Mucosa of descending colon (tissue), 3 donors: ENCODE results near the gene TBC1D22B. TPM values are rescaled to one million over a fixed set of nuclear protein-coding genes. Genes with fewer than 3 reads are reported as not detected.

ENCODE experiments used
- ATAC-seq: fragments of 200-7000 bp; cut with Tn5 transposase; one replicate; pipeline ENCODE4 v1.9.1; 2020; ENCODE audit warnings: mild to moderate bottlenecking, moderate library complexity
- DNase-seq, 3 donors: peaks; one replicate each; pipeline ENCODE4 v3.0.0-alpha.2; 2020
- H3K36me3 ChIP-seq: fragments of 200-600 bp; one replicate; pipeline ENCODE4 v1.8.0; 2021; ENCODE audit warnings: low read depth, mild to moderate bottlenecking
- H3K4me1 ChIP-seq: fragments of 200-600 bp; one replicate; pipeline ENCODE4 v1.8.0; 2021; ENCODE audit warnings: low read depth, mild to moderate bottlenecking
- H3K4me3 ChIP-seq: fragments of 200-600 bp; one replicate; pipeline ENCODE4 v1.8.0; 2021; ENCODE audit warnings: mild to moderate bottlenecking
- H3K9me3 ChIP-seq: fragments of 200-600 bp; one replicate; pipeline ENCODE4 v1.8.0; 2021; ENCODE audit warnings: mild to moderate bottlenecking
- intact Hi-C, 2 donors: fragments of 100-400 bp; cut with DNase I in 1 of 2; cut with micrococcal nuclease in 1 of 2; formaldehyde crosslinking; loops; one replicate each; pipeline versions ENCODE4 v1.11.0 to v1.11.1; 2022; cut with DNase I, micrococcal nuclease
- total RNA-seq, 3 donors: library from RNA; stranded (reverse); fragmentation: NEBNext Ultra II Directional in 2 of 3; extraction: Animal tissue kit (Norgen Biotek cat#: 25700) in 2 of 3; gene quantifications; one replicate each; pipeline versions ENCODE4 v1.2.1 to v1.2.4, GENCODE V29; 2021 to 2023
- TF ChIP-seq, protein P1 (sequence below): fragments of 200-600 bp; IDR thresholded peaks from one replicate; pipeline ENCODE4 v1.8.0; 2022; ENCODE audit warnings: antibody characterized with exemption, mild to moderate bottlenecking
- donor health status: DM: no; HTN: no; CAD: no; lungs with moderate emphysema.
- donor health status: DM: no; HTN: no; CAD: no.
- donor health status: DM: no; HTN: yes; CAD: no.

The TBC1D22B gene
- total RNA-seq, 3 donors from 2014 or later = 12.9 to 15.5 (median 14.8) TPM

DNA sequence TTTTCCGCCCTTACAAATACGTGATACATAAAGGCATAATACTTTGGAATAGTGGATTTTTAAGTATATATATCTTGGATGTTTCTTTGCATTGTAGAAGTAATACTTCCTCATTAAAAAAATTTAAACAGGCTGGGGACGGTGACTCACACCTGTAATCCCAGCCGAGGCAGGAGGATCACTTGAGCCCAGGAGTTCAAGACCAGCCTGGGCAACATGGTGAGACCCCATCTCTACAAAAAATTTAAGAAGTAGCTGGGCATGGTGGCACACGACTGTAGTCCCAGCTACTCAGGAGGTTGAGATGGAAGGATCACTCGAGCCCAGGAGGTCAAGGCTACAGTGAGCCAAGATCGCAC, 57.6 kb downstream of the TBC1D22B start:
- TF ChIP-seq, protein P1, sequence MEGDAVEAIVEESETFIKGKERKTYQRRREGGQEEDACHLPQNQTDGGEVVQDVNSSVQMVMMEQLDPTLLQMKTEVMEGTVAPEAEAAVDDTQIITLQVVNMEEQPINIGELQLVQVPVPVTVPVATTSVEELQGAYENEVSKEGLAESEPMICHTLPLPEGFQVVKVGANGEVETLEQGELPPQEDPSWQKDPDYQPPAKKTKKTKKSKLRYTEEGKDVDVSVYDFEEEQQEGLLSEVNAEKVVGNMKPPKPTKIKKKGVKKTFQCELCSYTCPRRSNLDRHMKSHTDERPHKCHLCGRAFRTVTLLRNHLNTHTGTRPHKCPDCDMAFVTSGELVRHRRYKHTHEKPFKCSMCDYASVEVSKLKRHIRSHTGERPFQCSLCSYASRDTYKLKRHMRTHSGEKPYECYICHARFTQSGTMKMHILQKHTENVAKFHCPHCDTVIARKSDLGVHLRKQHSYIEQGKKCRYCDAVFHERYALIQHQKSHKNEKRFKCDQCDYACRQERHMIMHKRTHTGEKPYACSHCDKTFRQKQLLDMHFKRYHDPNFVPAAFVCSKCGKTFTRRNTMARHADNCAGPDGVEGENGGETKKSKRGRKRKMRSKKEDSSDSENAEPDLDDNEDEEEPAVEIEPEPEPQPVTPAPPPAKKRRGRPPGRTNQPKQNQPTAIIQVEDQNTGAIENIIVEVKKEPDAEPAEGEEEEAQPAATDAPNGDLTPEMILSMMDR = no peak
- Histone ChIP-seq H3K9me3 (no peaks in the 10 kb centered on the region), H3K4me3 (no peak overlapping the region), H3K4me1 (no peaks in the 10 kb centered on the region), H3K36me3 (peaks cover 6% of the 10 kb centered on the region)
- intact Hi-C loops = no loop called here
- ATAC-seq (no peak), DNase-seq (no peak)

DNA sequence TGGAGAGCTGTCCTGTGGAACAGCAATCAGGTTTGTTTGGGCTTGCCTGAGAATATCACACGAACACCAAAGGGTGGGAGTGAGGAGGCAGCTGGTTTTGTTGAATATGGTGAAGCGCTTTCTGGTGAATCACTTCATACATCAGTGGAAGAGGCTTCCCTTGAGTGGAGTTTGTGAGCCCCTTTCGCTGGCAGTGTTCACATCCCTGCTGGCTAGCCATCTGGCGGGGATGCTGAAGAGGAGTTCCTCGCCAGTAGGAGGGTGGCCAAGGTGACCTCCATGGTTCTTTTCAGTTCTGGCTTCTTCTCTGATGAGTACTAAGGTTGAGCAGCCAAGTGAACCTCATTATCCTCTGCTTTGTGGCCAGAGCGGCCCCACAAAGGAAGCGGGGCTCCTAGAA, 58.5 kb downstream of the TBC1D22B start:
- no peaks in the 10 kb centered on the region for H3K9me3 ChIP-seq

DNA sequence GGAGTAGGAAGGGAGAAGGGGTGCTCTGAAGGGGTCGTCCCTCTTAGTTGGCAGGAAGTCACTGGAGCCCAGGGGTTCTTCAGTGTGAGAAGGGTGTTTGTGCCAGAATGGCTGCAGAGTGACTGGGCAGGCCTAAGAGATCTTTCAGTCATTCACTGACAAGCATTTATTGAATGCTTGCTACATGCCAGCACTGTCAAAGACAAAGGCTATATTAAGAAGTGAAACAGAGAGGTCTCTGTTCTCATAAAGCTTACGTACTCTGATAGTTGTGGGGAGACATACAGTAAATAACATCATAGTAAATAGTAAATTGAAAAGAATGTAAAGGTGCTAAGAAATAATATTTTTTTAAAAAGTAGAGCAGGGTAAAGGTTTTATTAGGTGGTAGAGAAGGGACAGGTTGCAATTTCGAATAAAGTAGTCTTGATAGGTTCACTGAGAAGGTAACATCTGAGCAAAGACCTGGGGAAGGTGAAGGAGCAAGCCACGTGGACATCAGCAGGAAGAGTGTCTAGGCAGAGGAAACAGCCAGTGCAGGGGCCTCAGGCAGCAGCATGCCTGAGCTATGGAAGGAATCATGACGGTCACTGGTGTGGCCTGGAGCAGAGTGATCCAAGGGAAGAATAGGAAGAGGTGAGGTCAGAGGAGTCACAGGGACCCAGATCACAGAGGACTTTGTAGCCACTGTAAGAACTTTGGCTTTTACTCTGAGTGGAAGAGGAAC, 59.9 kb downstream of the TBC1D22B start:
- peaks cover 6% of the 10 kb centered on the region for H3K36me3 ChIP-seq
- TF ChIP-seq, protein P1 = no peak

More for the DNA sequence above, 58.5 kb downstream of the TBC1D22B start:
- Histone ChIP-seq H3K4me3 (no peak overlapping the region), H3K4me1 (no peaks in the 10 kb centered on the region), H3K36me3 (peaks cover 6% of the 10 kb centered on the region)
- no peak for ATAC-seq
- no peak for DNase-seq
- intact Hi-C loops = no loop called here
- TF ChIP-seq, protein P1 = no peak

DNA sequence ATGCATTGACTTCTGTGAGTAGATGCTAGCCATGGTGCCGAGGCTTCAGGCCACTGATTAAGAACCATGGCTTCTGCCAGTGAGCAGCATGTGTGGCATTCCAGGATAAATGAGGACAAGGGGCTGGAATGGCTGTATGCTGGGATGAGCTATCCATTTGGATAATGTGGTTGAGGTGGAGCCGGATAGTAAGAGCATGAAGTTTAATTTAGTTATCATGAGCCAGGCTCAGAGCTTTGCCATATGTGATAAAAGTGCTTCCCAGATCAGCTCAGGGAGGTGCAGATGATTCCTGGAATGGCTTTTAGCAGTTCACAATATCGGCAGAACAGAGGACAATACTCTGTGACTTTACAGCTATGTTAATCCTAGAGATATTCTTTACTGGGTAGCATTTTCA, 61.6 kb downstream of the TBC1D22B start:
- H3K36me3 ChIP-seq = no peaks in the 10 kb centered on the region
- TF ChIP-seq, protein P1 = no peak
- intact Hi-C loops = no loop called here
- no peaks in the 10 kb centered on the region for H3K9me3 ChIP-seq
- no peak overlapping the region for H3K4me3 ChIP-seq
- no peak for ATAC-seq
- no peak for DNase-seq
- H3K4me1 ChIP-seq = no peaks in the 10 kb centered on the region

More for the DNA sequence above, 59.9 kb downstream of the TBC1D22B start:
- ATAC-seq (no peak), DNase-seq (no peak)
- Histone ChIP-seq H3K9me3 (no peaks in the 10 kb centered on the region), H3K4me1 (no peaks in the 10 kb centered on the region), H3K4me3 (no peak overlapping the region)
- intact Hi-C loops = no loop called here

DNA sequence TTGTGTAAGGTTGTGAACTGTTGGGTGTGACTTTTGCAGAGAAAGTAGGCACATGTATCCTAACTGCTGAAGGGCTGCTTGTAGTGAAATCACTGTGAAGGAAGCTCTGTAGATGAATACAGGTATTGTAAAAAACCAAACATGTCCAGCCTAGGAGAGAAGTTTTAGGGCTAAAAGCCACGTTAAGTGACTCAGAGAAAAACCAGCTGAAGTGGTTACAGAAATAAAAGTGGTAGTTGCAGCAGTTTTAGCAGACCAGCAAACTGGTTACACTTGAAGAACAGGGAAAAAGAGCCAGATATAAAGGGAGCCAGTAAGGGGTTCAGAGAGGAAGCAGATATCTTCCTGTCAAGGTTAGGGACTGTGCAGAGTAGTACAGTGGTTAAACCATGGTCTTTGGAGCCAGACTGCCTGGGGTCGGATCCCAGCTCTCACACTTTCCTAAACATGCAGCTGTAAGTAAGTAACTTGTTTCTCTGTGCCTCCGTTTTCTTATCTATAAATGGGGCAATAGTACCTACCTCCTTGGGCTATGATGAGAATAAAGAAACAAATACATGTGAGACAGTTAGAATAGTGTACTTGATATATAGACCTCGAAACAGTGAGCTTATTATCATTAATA, 62.4 kb downstream of the TBC1D22B start:
- DNase-seq (no peak), ATAC-seq (no peak)
- Histone ChIP-seq H3K9me3 (no peaks in the 10 kb centered on the region), H3K4me1 (peaks cover 4% of the 10 kb centered on the region), H3K36me3 (no peaks in the 10 kb centered on the region), H3K4me3 (no peak overlapping the region)
- intact Hi-C loops = loop anchor here in 1 of 2 donors (10.0 kb wide), 1 partner anchor 375 kb away; the partner anchor contains the start of gene MDGA1
- TF ChIP-seq, protein P1 = no peak
